Panc1 (cell line): ENCODE results near the gene CAPN11.

Experiments used
- POLR2AphosphoS5 ChIP-seq: IDR thresholded peaks from 2 replicates; pipeline ENCODE4 v1.6.1; 2012; ENCODE audit warnings: mild to moderate bottlenecking, low read depth, low read length, moderate library complexity
- TF ChIP-seq, protein P1 (sequence below): fragments of 450-650 bp; IDR thresholded peaks from 2 replicates; pipeline ENCODE4 v1.5.1; 2017; ENCODE audit warnings: mild to moderate bottlenecking

GRCh38 chr6:44177691-44178423 is 19.2 kb downstream of the CAPN11 start:
- TF ChIP-seq POLR2AphosphoS5 = no peak
- TF ChIP-seq, protein P1, sequence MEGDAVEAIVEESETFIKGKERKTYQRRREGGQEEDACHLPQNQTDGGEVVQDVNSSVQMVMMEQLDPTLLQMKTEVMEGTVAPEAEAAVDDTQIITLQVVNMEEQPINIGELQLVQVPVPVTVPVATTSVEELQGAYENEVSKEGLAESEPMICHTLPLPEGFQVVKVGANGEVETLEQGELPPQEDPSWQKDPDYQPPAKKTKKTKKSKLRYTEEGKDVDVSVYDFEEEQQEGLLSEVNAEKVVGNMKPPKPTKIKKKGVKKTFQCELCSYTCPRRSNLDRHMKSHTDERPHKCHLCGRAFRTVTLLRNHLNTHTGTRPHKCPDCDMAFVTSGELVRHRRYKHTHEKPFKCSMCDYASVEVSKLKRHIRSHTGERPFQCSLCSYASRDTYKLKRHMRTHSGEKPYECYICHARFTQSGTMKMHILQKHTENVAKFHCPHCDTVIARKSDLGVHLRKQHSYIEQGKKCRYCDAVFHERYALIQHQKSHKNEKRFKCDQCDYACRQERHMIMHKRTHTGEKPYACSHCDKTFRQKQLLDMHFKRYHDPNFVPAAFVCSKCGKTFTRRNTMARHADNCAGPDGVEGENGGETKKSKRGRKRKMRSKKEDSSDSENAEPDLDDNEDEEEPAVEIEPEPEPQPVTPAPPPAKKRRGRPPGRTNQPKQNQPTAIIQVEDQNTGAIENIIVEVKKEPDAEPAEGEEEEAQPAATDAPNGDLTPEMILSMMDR = no peak
